ENCODE data around the gene POU2AF2.
"Not testable (repeated sequence)": the region's sequence is repeated elsewhere in the genome, so short reads cannot be mapped to it uniquely, and the experiment has no call there.

The POU2AF2 gene

DNA sequence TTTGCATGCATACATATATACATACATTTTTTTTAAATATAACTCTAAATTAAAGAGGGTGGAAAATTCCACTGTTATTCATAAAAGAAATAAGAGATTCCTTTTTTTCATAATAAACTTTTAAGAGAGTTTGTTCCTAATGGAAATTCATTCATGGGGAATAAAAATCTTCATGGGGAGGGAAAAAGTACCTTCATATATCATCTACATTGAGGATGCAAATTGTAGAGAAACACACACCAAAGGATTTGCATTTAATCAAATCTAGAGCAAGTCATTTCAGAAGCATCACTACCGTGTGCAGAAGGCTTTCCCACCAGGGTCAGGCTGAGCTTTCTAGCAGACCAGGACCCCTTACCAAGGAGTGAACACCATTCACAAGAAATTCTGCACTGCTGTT lies at the start of gene POU2AF2:
POU2AF2 (plus strand) TSS at position 301 of the 400 bp plus-strand sequence. CDS start 129 bp downstream, outside the sequence.
- DNase-seq (ENCODE audit: low read depth): no peak

- no peak for DNase-seq (ENCODE audit: low read depth)
Observed at GRCh38 chr11:111200010-111200534, 45.5 kb upstream of the POU2AF2 start.

DNA sequence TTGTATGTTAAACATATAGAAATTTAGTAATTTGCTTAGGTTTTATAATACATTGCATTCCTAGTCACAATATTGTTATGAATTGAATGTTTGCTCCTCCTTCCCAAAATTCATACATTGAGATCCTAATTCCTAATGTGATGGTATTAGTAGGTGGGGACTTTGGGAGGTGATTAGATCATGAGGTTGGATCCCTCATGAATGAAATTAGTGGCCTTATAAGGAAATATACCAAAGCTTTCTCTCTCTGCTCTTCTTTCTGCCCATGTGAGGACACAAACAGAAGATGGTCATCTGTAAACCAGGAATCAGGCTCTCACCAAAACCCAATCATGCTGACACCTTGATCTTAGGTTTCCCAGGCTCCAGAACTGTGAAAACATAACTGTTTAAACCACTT lies 41.3 kb upstream of the POU2AF2 start:
- DNase-seq (ENCODE audit: low read depth): no peak

DNA sequence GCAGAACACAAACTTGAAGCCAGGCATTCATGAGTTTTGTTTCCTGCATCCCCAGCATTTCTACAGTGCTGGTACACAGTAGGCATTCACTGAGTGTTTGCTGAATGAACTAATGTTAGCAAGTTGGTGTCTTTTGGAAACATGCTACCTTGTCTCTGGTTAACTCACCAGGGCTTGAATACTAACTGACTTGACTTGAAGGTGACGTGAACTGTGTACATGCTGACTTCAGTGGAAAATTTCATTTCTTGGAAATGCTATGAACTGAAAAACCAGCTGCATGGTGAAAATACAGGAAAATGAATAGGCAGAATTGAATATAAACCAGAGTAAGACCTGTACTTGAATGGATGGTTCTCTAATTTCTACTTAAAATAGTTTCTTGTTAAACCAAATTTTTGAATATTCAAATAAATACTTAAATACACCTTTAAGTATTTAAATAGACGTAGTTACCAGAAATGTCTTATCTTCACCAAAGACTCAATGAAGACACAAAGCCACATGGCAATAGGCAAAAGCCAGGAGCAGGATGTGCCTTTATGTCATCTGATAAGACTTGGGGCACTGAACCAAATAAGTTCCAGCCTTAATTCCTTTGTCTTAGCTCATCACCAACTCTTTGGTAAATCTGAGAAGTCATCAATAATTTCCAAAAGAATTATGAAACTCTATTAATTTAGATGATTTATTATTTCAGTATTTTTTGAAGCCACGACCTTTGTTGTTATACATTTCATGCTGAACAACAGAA lies 39.7 kb upstream of the POU2AF2 start:
- no peak for DNase-seq (ENCODE audit: low read depth)

DNA sequence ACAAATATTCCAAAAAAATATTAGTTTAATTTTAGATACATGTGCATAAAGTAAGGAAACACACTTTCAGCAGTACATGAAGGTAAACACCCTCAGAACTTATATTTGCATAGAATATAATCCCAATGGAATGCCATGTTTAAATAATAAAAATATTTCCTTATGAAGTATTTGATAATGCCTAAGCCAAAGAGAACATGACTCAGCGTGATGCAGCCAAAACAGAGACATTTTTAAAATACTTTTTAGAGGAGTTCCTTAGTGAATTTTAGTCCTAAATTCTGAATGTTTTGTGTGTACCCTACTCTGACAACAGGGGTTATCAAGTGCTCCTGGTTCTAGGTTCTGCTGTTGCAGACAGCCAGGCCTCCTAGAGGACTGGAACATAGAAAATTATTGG lies 39.1 kb upstream of the POU2AF2 start:
- no peak for DNase-seq (ENCODE audit: low read depth)

DNA sequence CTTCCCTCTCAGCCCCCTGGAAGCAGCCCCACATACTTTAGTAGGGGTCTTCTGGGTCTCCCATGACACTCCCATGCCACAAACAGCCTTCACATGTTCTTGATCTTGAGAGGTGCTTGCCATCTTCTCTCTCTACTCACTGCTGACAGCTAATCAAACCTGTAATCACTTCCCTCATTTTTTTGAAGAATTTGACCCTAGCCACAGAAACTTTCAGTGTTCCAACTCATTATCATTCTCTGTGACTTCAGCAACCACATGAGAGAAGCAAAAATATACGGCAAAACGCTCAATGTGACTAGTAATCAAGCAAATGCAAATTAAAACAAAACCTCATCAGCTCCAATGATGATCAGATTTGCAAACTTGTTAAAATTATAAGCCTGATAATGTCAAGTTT lies 38.3 kb upstream of the POU2AF2 start:
- DNase-seq (ENCODE audit: low read depth): no peak

- DNase-seq (ENCODE audit: low read depth): no peak
Observed at GRCh38 chr11:111209543-111210355, 35.8 kb upstream of the POU2AF2 start.

DNA sequence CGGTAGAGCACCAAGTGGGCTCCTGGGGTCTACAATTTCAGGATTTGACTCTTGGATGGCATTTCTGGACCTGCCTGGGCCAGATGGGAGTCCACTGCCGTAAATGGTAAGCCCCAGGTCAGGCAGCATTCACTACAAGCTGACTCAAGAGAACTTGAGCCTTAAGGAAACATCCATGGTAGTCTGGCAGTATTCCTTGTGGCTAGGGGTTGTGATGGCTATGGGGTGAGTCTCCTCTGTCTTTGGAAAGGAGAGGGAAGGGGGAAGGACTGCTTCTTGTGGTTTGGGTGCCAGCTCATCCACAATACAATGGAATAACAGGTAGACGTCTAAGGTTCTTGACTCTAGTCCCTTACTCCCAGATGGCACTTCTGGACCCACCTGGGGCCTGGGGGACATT lies 32.3 kb upstream of the POU2AF2 start:
- DNase-seq (ENCODE audit: low read depth): no peak

GRCh38 chr11:111220721-111221120 lies 24.8 kb upstream of the POU2AF2 start:
- DNase-seq (ENCODE audit: low read depth): no peak

GRCh38 chr11:111221208-111221607 lies 24.3 kb upstream of the POU2AF2 start:
- no peak for DNase-seq (ENCODE audit: low read depth)

GRCh38 chr11:111221936-111222335 lies 23.6 kb upstream of the POU2AF2 start:
- DNase-seq (ENCODE audit: low read depth): not testable (repeated sequence)

- not testable (repeated sequence) for DNase-seq (ENCODE audit: low read depth)
Observed at GRCh38 chr11:111222821-111223455, 22.6 kb upstream of the POU2AF2 start.

- DNase-seq (ENCODE audit: low read depth): no peak
Observed at GRCh38 chr11:111225881-111226280, 19.6 kb upstream of the POU2AF2 start.

DNA sequence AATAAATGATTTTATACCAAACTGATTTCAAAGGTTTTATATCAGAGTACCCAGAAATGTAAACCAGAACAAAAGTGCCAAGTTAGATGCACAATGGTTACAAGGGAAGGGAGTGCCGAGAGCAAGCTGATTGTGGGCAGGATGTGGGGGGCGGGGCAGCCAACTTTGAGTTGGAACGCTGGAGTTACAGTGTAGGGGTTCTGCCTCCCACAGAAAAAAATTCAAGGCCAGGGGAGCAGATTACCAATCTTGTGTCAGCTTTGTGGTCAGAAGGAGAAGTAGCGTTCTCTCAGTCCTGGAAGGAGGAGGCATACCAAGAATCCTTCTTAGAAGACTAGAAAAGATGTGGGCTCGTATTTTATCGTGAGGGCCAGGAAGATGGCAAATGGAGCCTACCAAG lies 15.9 kb upstream of the POU2AF2 start:
- no peak for DNase-seq (ENCODE audit: low read depth)

- no peak for DNase-seq (ENCODE audit: low read depth)
Observed at GRCh38 chr11:111230122-111230465, 15.4 kb upstream of the POU2AF2 start.

DNA sequence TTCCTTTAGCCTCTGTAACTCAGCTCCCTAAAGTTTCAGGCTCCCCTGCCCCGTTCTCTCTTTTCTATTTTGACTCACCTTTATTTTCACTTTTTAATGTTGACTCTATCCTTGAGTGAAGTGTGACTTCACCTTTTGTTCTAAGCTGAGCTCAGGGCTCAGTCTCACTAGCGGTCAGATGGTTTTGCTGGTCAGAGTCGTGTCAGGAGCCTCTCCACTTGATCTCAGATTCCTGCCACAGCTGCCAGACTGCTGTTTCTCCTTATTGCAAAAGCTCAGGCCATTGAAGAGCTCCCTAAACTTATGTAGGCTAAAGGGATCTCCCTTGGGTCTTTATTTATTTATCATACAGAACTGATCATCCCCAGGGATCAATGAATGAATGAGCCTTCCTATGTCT lies 13.7 kb upstream of the POU2AF2 start:
- DNase-seq (ENCODE audit: low read depth): no peak

DNA sequence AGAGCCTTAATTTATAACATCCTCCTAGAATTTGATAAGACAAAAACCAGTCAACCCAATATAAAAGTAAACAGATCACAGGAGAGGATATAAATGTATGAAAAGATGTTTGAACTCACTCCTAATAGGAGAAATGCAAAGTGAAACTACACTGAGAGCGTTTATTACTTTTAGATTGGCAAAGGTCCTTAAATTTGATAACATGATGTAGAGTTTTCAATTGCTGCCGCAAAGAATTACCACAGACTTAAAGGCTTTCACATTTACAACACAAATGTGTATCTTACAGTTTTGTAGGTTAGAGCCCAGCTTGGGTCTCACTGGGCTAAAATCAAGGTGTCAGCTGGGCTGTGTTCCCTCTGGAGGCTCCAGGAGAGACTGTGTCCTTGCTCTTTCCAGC lies 9.1 kb upstream of the POU2AF2 start:
- DNase-seq (ENCODE audit: low read depth): no peak

DNA sequence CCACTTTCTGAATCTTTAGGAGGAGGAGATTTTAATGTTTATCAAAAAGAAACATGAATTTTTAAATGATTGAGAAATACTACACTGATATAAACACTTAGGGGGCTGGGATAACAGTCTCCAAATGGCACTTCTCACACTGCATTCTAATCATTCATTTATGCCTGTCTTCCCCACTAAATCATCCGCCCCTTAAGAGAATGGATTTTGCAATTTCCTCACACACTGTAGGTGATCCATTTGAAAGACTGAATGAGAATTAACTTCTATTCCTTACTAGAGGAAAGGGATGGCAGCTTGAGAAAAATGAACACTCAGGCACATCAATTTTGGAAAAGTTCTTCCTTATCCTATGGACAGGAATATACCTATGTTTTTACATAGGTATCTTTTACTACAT lies 7.6 kb upstream of the POU2AF2 start:
- no peak for DNase-seq (ENCODE audit: low read depth)

GRCh38 chr11:111246956-111247355 lies 1.4 kb downstream of the POU2AF2 start:
- no peak for DNase-seq (ENCODE audit: low read depth)

DNA sequence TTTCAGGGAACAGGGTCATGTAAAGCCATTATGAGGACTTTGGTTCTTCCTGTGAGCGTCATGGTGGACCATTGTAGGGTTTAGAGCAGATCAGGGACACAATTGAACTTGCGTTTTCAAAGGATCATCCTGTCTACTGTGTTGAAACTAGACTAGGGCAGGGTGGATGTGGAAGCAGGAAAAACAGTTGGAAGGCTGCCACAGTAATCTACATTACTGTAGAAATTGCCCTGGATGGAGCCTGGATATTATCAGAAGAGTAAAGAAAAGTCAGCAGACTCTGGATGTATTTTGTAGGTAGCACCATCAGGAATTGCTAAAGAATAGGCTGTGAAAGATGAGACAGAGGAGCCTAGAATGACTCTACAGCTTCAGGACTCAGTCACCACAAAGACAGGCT lies 5.4 kb downstream of the POU2AF2 start:
- DNase-seq (ENCODE audit: low read depth): no peak

- DNase-seq (ENCODE audit: low read depth): no peak
Observed at GRCh38 chr11:111253131-111253530, 7.6 kb downstream of the POU2AF2 start.

- no peak for DNase-seq (ENCODE audit: low read depth)
Observed at GRCh38 chr11:111253630-111254029, 8.1 kb downstream of the POU2AF2 start.

DNA sequence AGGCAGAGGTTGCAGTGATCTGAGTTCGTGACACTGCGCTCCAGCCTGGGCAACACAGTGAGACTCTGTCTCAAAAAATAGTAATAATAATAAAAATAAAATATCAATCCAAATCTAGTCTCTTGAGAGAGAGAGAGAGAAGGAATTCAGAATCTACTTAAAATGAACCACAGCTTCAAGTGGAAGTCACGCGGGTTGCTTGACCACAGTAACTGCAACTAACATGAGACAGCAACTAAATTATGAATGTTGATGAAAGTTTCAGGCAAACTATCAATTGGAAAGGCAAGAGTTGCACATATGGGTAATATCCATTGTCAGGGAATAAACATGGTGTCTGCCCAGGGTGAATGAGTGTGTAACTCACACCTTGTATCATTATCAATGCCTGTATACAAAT lies 12.5 kb downstream of the POU2AF2 start:
- DNase-seq (ENCODE audit: low read depth): no peak

All from activated gamma-delta T cell treated with anti-CD3 and anti-CD28 coated beads, Interleukin-2, amount 50 U/mL, for 16 hours (primary cell).